ENCODE results near the gene MXRA7. TPM values are rescaled to one million over a fixed set of nuclear protein-coding genes. Genes with fewer than 3 reads are reported as not detected.

The MXRA7 gene
- total and polyA plus RNA-seq, 2 experiments from 2014 or later: 101 to 164 TPM

DNA sequence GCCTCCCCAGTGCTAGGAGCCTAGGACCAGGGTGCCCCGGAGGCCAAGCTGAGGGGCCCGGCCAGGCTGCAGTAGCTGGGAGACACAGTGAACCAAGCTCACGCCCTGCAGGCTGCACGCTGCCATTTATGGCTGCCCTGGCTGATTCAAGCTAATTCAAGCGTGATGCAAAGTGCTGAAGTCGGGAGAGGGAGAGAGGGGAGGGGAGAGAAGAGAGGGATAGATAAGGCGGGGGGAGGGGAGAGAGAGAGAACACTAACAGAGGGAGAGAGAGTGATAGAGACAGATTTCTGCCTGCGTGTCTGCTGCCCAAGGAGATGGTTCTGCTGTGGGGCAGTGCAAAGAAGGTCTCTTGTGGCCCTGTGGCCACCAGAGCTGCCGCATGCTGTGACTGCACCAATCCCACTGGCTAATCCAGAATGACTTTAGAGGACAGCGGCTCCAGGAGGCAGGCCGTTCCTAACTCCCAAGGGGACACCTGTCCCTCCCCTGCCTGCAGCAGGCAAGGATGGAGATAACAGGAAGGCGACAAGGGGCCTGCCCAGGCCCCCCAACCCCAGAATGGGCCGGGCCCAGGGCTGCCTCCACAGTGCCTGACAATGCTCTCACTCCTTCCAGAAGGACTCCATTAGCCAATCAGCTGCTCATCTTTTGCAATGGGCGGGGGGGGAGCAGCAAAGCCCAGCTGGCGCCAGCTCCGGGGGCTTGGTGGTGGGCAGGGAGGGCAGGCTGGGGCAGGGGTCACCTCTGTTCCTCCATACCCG lies 12.9 kb downstream of the MXRA7 start:
- H3K27ac ChIP-seq: peak overlapping the region; percentile 100
- no peaks in the 10 kb centered on the region for H3K9me3 ChIP-seq (ENCODE audit: low read depth)
- TF ChIP-seq, protein P1, sequence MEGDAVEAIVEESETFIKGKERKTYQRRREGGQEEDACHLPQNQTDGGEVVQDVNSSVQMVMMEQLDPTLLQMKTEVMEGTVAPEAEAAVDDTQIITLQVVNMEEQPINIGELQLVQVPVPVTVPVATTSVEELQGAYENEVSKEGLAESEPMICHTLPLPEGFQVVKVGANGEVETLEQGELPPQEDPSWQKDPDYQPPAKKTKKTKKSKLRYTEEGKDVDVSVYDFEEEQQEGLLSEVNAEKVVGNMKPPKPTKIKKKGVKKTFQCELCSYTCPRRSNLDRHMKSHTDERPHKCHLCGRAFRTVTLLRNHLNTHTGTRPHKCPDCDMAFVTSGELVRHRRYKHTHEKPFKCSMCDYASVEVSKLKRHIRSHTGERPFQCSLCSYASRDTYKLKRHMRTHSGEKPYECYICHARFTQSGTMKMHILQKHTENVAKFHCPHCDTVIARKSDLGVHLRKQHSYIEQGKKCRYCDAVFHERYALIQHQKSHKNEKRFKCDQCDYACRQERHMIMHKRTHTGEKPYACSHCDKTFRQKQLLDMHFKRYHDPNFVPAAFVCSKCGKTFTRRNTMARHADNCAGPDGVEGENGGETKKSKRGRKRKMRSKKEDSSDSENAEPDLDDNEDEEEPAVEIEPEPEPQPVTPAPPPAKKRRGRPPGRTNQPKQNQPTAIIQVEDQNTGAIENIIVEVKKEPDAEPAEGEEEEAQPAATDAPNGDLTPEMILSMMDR (IDR thresholded peaks at IDR 0.05; ENCODE audit: low read depth, low read length): no peak
- peak; percentile 78 to 86 for DNase-seq (ENCODE audit: low read depth in 1 of 2, low spot score in 1 of 2)
- H3K4me3 ChIP-seq: no peak overlapping the region
- peaks cover 46% of the 10 kb centered on the region for H3K4me1 ChIP-seq (ENCODE audit: low read depth)
- H3K36me3 ChIP-seq: no peaks in the 10 kb centered on the region
- H3K27me3 ChIP-seq: no peaks in the 10 kb centered on the region

DNA sequence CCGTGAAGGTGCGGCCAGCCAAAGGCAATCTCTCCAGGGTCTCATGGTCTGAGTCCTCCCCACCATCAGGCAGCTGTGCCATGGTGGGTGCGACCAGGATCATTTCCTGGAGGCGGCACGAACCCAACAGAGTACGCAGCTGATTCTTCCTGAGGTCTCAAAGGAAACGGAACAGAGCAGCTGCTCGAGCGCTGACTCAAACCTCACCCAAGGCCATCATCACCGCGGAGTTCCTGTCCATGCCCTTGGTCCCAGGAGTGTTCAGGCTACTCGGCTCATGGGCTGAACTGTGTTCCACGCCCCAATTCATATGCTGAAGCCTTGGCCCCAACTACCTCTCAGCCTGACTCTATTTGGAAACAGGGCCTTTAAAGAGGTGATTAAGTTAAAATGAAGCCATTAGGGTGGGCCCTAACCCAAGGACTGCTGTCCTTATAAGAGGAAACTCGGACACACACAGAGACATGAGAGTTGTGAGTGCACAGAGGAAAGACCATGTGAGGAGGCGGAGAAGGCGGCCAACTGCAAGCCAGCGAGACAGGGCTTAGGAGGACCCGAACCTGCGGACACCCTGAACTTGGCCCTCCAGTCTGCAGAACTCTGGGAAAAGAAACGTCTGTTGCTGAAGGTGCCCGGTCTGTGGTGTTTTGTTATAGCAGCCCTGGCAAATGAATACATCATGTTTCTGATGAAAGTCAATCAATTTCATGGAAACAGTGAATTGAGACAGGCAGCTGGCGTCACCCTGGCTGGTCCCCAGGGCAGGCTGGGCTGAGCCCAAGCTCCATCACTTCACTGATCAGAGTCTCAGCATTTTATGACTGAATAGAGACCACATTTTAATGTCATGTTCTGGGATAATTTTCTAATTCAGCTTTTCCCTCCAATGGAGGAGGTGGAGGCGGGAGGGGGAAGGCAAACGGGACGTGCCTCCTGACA lies 13.7 kb downstream of the MXRA7 start:
- Histone ChIP-seq H3K9me3 (ENCODE audit: low read depth) (no peaks in the 10 kb centered on the region), H3K4me1 (ENCODE audit: low read depth) (peaks cover 46% of the 10 kb centered on the region), H3K4me3 (no peak overlapping the region), H3K36me3 (no peaks in the 10 kb centered on the region), H3K27ac (peak overlapping the region; percentile 100), H3K27me3 (no peaks in the 10 kb centered on the region)
- TF ChIP-seq, protein P1 (IDR thresholded peaks at IDR 0.05; ENCODE audit: low read depth, low read length): no peak
- DNase-seq (ENCODE audit: low read depth in 1 of 2, low spot score in 1 of 2): peak in 1 of 2 donors; percentile 59

DNA sequence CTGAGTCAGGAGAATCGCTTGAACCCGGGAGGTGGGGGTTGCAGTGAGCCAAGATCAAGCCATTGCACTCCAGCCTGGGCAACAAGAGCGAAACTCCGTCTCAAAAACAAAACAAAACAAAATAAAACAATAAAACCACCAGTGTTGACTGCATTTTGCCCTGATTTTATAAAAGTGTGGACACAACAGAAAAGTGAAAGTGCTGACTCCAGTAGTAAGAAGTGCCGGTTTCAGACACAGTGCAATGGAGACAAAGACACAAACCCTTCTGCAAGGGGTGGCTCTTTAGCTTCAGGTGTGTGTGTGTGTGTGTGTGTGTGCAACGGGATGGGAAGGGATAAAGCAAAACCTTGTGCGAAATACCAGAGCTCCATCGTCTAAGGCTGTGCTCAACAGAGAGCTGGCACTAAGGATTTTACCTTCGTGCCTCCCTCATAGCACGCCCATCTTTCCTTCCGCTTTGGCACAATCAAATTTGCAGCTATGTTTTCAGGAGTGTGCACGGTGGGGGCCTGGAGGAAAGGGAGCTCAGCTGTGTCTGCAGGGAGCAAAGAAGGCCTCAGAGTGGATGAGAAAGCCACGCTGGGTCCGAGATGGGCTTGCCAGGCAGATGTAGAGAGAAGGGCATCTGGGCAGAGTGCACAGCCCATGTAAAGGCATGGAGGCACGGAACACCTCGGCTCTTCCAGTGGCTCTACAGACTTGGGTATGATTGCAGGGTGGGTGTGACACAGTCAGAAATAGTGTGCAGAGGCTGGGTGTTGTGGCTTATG lies 15.5 kb downstream of the MXRA7 start:
- Histone ChIP-seq H3K9me3 (ENCODE audit: low read depth) (no peaks in the 10 kb centered on the region), H3K27me3 (no peaks in the 10 kb centered on the region), H3K4me3 (no peak overlapping the region), H3K27ac (peak overlapping the region; percentile 100), H3K4me1 (ENCODE audit: low read depth) (peaks cover 40% of the 10 kb centered on the region), H3K36me3 (no peaks in the 10 kb centered on the region)
- no peak for DNase-seq (ENCODE audit: low read depth in 1 of 2, low spot score in 1 of 2)
- TF ChIP-seq, protein P1 (IDR thresholded peaks at IDR 0.05; ENCODE audit: low read depth, low read length): no peak

DNA sequence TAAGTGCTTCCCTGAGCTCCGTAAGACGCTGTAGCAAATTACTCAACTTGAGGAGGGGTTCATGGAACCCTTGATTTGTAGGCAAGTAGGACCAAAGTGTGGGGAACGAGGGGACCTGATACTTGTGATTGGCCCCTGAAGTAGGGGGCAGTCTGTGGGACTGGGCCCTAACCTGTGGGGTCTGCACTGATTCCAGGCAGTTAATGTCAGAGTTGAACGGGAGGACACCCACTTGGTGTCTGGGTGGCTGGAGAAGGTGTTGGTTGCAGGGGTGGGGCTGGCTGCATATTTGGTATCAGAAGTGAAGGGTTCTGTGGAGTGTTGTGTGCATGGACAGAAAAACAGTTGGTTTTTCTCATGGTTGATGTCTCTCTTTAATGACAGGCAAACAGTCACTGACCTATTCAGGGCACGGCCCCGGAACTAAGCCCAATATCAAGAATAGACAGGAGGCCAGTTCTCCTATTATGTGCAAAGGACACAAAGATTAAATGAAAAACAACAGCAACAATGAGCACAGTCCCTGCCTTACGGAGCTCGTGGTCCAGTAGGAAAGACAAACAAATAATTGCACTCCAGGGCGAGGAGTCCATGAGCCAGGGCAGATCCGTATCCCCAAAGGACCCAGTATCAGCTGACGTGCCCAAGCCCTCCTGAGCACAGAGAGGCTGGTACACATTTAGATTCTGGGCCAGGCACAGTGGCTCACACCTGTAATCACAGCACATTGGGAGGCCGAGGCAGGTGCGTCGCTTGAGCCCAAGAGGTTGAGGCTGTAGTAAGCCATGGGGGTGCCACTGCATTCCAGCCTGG lies 19.2 kb downstream of the MXRA7 start:
- Histone ChIP-seq H3K4me1 (ENCODE audit: low read depth) (peaks cover 13% of the 10 kb centered on the region), H3K9me3 (ENCODE audit: low read depth) (no peaks in the 10 kb centered on the region), H3K27ac (peak overlapping the region; percentile 49), H3K4me3 (no peak overlapping the region), H3K27me3 (no peaks in the 10 kb centered on the region), H3K36me3 (no peaks in the 10 kb centered on the region)
- DNase-seq (ENCODE audit: low read depth in 1 of 2, low spot score in 1 of 2): no peak
- TF ChIP-seq, protein P1 (IDR thresholded peaks at IDR 0.05; ENCODE audit: low read depth, low read length): no peak
